ENCODE measurements around the gene ZBTB46.
"Not testable (repeated sequence)": the region's sequence is repeated elsewhere in the genome, so short reads cannot be mapped to it uniquely, and the experiment has no call there.

GRCh38 chr20:63797175-63797574 is 33.9 kb downstream of the ZBTB46 start:
- not testable (repeated sequence) for TF ChIP-seq SALL2 (tag by site-specific recombination; IDR thresholded peaks at IDR 0.05; ENCODE audit: borderline replicate concordance); ZNF10 (tag by site-specific recombination; IDR thresholded peaks at IDR 0.05)
- TF ChIP-seq, protein P1, sequence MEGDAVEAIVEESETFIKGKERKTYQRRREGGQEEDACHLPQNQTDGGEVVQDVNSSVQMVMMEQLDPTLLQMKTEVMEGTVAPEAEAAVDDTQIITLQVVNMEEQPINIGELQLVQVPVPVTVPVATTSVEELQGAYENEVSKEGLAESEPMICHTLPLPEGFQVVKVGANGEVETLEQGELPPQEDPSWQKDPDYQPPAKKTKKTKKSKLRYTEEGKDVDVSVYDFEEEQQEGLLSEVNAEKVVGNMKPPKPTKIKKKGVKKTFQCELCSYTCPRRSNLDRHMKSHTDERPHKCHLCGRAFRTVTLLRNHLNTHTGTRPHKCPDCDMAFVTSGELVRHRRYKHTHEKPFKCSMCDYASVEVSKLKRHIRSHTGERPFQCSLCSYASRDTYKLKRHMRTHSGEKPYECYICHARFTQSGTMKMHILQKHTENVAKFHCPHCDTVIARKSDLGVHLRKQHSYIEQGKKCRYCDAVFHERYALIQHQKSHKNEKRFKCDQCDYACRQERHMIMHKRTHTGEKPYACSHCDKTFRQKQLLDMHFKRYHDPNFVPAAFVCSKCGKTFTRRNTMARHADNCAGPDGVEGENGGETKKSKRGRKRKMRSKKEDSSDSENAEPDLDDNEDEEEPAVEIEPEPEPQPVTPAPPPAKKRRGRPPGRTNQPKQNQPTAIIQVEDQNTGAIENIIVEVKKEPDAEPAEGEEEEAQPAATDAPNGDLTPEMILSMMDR (tag by site-specific recombination; IDR thresholded peaks at IDR 0.05) = not testable (repeated sequence)
